ENCODE results near the gene FAS.

- TF ChIP-seq CTCF (conservative IDR thresholded peaks at IDR 0.05; ENCODE audit: low read length): peak; percentile 48
- TF ChIP-seq EZH2phosphoT487 (IDR thresholded peaks at IDR 0.05; ENCODE audit: borderline replicate concordance, low read depth, low read length): no peak
Measured at GRCh38 chr10:88991161-88991898, 732 bp downstream of the FAS start.
